ENCODE data around the gene HSD17B1. TPM values are rescaled to one million over a fixed set of nuclear protein-coding genes. Genes with fewer than 3 reads are reported as not detected.

Gene HSD17B1
- polyA plus RNA-seq, 2 donors: 4.0 to 9.0 TPM

DNA sequence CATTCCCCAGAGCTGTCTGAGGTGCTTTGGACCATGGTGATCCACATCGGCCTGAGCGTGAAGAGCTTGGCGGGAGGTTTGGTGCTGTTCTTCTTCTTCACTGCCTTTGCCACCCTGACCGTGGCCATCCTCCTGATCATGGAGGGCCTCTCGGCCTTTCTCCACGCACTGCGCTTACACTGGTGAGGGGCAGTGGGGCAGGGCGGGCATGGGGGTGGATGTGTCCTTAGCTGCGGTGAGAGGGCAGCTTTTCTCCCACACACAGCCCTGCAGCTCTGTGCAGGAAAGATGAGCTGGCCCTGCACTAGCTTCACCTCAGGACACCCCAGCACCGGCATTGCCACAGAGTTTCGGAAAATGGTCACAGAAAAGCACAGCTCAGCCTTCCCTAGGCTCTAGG is 38.4 kb upstream of the HSD17B1 start:
- 95 to 97% methylated on average over 11 of the region's 11 CpGs for WGBS, 2 donors
- no peak overlapping the region for H3K27ac ChIP-seq (ENCODE audit: low read depth in 2 of 2, low read length in 1 of 2)

DNA sequence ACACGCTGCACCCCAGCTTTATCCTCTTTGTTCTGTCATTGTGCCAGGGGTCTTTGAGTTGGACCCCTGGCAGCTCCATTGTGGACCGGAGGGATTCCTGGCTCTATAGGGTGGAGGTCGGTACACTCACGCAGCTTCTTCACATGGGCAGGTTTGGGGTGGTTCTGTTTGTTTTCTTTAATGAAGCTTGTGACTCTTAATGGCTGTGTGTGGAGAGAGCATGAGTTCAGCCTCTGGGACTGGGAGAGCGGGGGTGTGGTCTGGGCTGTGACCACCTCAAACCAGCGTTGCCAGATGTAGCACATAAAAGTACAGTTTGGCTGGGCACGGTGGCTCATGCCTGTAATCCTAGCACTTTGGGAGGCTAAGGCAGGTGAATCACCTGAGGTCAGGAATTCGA is 37.9 kb upstream of the HSD17B1 start:
- Histone ChIP-seq H3K27ac (ENCODE audit: low read depth in 2 of 2, low read length in 1 of 2) (peak overlapping the region in 1 of 2 donors; percentile 29), H3K36me3 (ENCODE audit: control insufficient read depth in 2 of 2, insufficient read depth in 2 of 2, low read length in 1 of 2) (peaks cover 11 to 13% of the 10 kb centered on the region in 2 donors), H3K4me1 (ENCODE audit: control insufficient read depth in 2 of 2, insufficient read depth in 2 of 2, low read length in 1 of 2) (peaks cover 4 to 17% of the 10 kb centered on the region in 2 donors)

More for the DNA sequence above, 38.4 kb upstream of the HSD17B1 start:
- Histone ChIP-seq H3K9me3 (ENCODE audit: control insufficient read depth in 2 of 2, insufficient read depth in 1 of 2, low read depth in 1 of 2, low read length in 1 of 2) (no peaks in the 10 kb centered on the region), H3K36me3 (ENCODE audit: control insufficient read depth in 2 of 2, insufficient read depth in 2 of 2, low read length in 1 of 2) (peaks cover 12 to 13% of the 10 kb centered on the region in 2 donors), H3K4me3 (ENCODE audit: low read depth in 1 of 2, low read length in 2 of 2) (no peak overlapping the region), H3K4me1 (ENCODE audit: control insufficient read depth in 2 of 2, insufficient read depth in 2 of 2, low read length in 1 of 2) (peaks cover 8 to 11% of the 10 kb centered on the region in 2 donors), H3K27me3 (ENCODE audit: control insufficient read depth in 1 of 2, insufficient read depth in 2 of 2, low read length in 2 of 2) (no peaks in the 10 kb centered on the region)

DNA sequence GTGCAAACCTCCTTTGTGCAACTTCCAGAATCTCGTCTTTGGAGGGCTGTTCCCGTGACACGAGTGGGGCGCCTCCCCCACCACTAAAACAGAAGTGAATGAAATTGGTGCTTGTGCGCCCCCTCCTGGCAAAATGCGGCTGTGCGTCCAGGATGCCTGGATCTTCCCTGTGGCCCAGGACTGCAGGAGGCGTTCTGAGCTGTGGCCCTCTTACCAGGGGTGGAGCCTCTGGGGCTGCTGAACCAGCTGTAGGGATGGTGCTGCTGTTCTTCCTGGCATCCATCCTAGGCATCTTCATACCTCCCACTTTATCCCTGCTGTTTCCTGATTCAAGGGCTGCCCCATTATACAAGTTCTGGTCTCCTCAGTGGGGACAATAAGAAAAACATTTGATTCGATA is 35.2 kb upstream of the HSD17B1 start:
- Histone ChIP-seq H3K27ac (ENCODE audit: low read depth in 2 of 2, low read length in 1 of 2) (peak overlapping the region; percentile 75 to 87), H3K27me3 (ENCODE audit: control insufficient read depth in 1 of 2, insufficient read depth in 2 of 2, low read length in 2 of 2) (no peaks in the 10 kb centered on the region), H3K36me3 (ENCODE audit: control insufficient read depth in 2 of 2, insufficient read depth in 2 of 2, low read length in 1 of 2) (peaks cover 9 to 15% of the 10 kb centered on the region in 2 donors), H3K4me3 (ENCODE audit: low read depth in 1 of 2, low read length in 2 of 2) (no peak overlapping the region), H3K4me1 (ENCODE audit: control insufficient read depth in 2 of 2, insufficient read depth in 2 of 2, low read length in 1 of 2) (peaks cover 4 to 25% of the 10 kb centered on the region in 2 donors), H3K9me3 (ENCODE audit: control insufficient read depth in 2 of 2, insufficient read depth in 1 of 2, low read depth in 1 of 2, low read length in 1 of 2) (no peaks in the 10 kb centered on the region)
- 8 to 12% methylated on average over 9 of the region's 9 CpGs for WGBS, 2 donors

More for the DNA sequence above, 37.9 kb upstream of the HSD17B1 start:
- no peaks in the 10 kb centered on the region for H3K27me3 ChIP-seq (ENCODE audit: control insufficient read depth in 1 of 2, insufficient read depth in 2 of 2, low read length in 2 of 2)
- H3K9me3 ChIP-seq (ENCODE audit: control insufficient read depth in 2 of 2, insufficient read depth in 1 of 2, low read depth in 1 of 2, low read length in 1 of 2): no peaks in the 10 kb centered on the region
- 82 to 85% methylated on average over 8 of the region's 8 CpGs for WGBS, 2 donors
- no peak overlapping the region for H3K4me3 ChIP-seq (ENCODE audit: low read depth in 1 of 2, low read length in 2 of 2)

DNA sequence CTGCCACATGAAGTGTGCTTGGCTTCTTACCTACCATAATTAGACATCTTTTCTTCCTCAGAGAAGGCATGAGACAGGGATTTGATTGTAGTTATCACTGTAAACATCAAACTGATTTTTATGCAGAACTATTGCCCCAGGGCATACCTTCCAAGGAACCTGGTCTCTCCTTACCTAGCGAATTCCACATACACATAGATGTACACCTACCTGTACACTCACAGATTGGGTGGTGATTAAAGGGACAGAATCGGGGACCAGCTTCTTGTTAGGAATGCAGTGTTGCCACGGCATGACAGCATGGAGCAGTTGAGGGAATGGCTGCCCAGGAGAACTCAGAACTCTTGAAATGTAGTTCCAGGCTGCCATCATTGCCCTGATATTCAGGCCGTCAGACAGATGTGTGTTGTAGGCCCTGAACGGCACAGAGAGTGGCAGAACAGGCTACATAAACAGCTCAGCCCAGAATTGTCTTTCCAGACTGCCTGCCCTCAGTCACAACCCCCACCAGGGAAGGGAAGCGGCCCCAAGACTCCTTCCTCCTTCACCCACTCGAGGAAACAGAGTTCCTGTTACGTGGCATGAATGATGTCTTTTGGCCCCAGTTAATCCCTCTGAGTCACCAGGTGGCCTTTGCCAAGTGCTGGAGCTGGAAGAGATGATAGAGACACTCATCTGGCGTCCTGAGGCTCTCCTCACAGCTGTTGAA is 34.5 kb upstream of the HSD17B1 start:
- Histone ChIP-seq H3K4me3 (ENCODE audit: low read depth in 1 of 2, low read length in 2 of 2) (no peak overlapping the region), H3K36me3 (ENCODE audit: control insufficient read depth in 2 of 2, insufficient read depth in 2 of 2, low read length in 1 of 2) (peaks cover 9 to 20% of the 10 kb centered on the region in 2 donors)
- 18 to 26% methylated on average over 9 of the region's 9 CpGs for WGBS, 2 donors

DNA sequence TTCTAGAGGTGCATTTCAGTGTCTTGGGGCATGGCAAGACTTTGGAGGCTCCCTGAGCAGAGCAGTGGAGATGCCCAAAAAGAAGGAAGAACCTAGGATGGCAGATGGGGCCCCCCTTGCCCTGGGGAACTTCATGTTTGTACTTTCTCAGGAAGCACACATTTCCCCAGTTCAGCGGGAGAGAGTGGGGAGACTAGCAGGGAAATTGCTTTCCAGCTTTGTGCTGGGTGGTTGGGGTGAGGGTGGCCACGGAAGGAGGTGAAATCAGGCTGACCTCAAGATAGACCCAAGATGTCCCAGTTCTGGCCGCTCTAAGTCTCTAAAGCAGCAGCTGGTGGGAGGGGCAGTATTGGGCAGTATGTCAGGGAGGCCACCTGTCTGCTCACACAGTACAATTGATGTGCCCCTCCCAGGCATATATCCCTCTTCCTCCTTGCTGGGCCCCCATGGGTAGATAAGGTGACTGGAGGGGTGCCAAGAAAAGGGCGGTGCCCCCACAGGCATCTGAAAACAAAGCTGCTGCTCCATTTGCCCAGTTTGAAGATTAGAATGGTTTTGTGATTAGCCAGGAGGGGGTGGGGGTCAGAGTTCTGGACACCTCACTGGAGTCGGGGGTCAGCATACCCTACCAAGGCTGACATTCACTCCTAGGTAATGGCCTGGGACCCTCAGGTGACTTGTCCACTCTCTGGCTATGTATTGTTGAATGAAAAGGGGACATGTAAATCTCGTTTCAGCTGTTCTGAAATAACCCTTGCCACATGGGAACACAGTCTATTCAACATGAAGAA is 33.8 kb upstream of the HSD17B1 start:
- Histone ChIP-seq H3K27me3 (ENCODE audit: control insufficient read depth in 1 of 2, insufficient read depth in 2 of 2, low read length in 2 of 2) (no peaks in the 10 kb centered on the region), H3K27ac (ENCODE audit: low read depth in 2 of 2, low read length in 1 of 2) (peak overlapping the region; percentile 87 to 97), H3K4me1 (ENCODE audit: control insufficient read depth in 2 of 2, insufficient read depth in 2 of 2, low read length in 1 of 2) (peaks cover 4 to 25% of the 10 kb centered on the region in 2 donors), H3K36me3 (ENCODE audit: control insufficient read depth in 2 of 2, insufficient read depth in 2 of 2, low read length in 1 of 2) (peaks cover 9 to 20% of the 10 kb centered on the region in 2 donors), H3K9me3 (ENCODE audit: control insufficient read depth in 2 of 2, insufficient read depth in 1 of 2, low read depth in 1 of 2, low read length in 1 of 2) (no peaks in the 10 kb centered on the region), H3K4me3 (ENCODE audit: low read depth in 1 of 2, low read length in 2 of 2) (no peak overlapping the region)
- 34 to 38% methylated on average over 6 of the region's 6 CpGs for WGBS, 2 donors

More for the DNA sequence above, 34.5 kb upstream of the HSD17B1 start:
- Histone ChIP-seq H3K9me3 (ENCODE audit: control insufficient read depth in 2 of 2, insufficient read depth in 1 of 2, low read depth in 1 of 2, low read length in 1 of 2) (no peaks in the 10 kb centered on the region), H3K27ac (ENCODE audit: low read depth in 2 of 2, low read length in 1 of 2) (peak overlapping the region; percentile 87 to 97), H3K4me1 (ENCODE audit: control insufficient read depth in 2 of 2, insufficient read depth in 2 of 2, low read length in 1 of 2) (peaks cover 4 to 25% of the 10 kb centered on the region in 2 donors), H3K27me3 (ENCODE audit: control insufficient read depth in 1 of 2, insufficient read depth in 2 of 2, low read length in 2 of 2) (no peaks in the 10 kb centered on the region)

DNA sequence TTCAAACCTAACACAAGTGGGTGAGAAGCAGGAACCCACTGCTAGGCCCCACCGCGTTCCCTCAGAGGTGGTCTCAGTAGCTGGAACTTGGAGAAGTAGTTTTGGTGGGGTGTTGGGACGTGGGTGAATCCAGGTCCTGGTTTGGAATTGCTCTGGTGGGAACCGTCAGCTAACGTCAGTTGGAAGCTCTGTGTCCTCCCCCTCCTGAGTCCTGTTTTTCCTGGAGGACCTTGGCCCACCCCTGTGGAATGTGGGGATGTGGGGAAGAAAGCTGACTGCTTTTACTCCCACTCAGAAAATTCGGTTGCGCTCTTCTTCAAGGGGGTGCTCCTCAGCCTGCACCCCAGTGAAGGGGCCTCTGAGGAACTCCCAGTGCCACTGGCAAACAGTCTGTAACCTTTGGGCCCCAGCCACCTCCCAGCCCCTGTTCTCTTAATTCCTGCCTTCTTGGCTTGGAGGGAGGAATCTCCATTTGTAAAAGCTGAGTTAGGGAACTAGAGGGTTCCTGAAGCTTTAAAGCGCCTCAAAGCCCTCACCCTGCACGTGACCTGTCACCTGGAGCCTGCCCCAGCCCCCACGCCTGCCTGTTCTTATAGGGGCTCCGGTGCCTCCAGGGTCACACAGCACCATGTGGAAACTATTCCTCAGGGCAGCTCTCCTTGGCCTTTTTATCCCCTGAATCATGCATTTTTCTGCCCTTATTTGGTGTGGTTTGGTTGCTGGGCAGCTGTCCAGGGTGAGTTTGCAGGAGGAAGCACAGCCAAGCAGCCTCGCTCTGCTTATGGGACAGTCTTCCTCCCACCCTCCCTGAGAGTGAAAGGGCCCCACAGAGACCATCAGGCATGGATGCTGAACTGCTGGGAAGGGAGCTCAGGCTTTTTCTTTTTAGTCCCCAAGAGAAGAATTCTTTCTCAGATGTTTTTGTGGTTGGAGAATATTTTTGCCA is 32.9 kb upstream of the HSD17B1 start:
- Histone ChIP-seq H3K27me3 (ENCODE audit: control insufficient read depth in 1 of 2, insufficient read depth in 2 of 2, low read length in 2 of 2) (no peaks in the 10 kb centered on the region), H3K27ac (ENCODE audit: low read depth in 2 of 2, low read length in 1 of 2) (peak overlapping the region; percentile 87 to 97), H3K4me1 (ENCODE audit: control insufficient read depth in 2 of 2, insufficient read depth in 2 of 2, low read length in 1 of 2) (peaks cover 4 to 25% of the 10 kb centered on the region in 2 donors), H3K36me3 (ENCODE audit: control insufficient read depth in 2 of 2, insufficient read depth in 2 of 2, low read length in 1 of 2) (peaks cover 5 to 12% of the 10 kb centered on the region in 2 donors), H3K9me3 (ENCODE audit: control insufficient read depth in 2 of 2, insufficient read depth in 1 of 2, low read depth in 1 of 2, low read length in 1 of 2) (no peaks in the 10 kb centered on the region), H3K4me3 (ENCODE audit: low read depth in 1 of 2, low read length in 2 of 2) (no peak overlapping the region)
- WGBS, 2 donors: 41 to 46% methylated on average over 12 of the region's 12 CpGs

DNA sequence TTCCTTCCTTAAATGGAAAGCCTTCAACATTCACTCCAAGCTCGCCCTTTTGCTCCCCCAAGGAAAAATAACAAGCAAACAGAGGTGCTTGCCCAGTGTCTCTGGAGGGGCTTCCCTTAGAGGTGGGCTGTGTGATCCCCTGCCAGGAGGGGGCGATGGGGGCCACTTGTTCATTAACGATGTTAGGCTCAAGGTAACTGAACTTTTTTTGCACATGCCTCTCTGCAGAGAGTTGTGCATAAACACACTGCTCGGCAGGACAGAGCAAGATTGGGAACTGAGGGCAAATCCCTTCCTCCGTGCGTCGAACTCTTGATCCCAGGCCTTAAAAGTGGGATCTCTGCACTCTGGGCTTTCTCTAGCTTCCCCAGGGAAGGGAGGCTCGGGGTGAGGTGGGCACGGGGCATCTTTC is 32.2 kb upstream of the HSD17B1 start:
- H3K4me3 ChIP-seq (ENCODE audit: low read depth in 1 of 2, low read length in 2 of 2): no peak overlapping the region

DNA sequence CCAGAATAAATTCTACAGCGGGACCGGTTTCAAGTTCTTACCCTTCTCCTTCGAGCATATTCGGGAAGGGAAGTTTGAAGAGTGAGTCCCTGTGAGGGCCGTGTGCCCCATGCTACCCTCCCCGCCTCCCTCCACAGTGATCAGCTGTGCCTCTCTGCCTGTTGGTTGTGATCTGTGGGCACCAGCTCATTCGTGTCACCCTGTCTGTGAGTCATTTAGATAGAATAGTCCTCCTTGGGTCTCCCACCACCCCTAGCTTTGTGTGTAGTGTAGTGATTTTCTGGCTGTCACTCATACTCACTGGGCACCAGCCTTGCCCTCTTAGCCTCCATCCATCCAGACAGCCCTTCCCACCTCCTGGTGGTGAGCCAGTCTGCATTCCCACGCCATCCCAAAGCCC is 31.7 kb upstream of the HSD17B1 start:
- no peaks in the 10 kb centered on the region for H3K9me3 ChIP-seq (ENCODE audit: control insufficient read depth in 2 of 2, insufficient read depth in 1 of 2, low read depth in 1 of 2, low read length in 1 of 2)
- H3K27me3 ChIP-seq (ENCODE audit: control insufficient read depth in 1 of 2, insufficient read depth in 2 of 2, low read length in 2 of 2): no peaks in the 10 kb centered on the region
- peak overlapping the region; percentile 87 to 88 for H3K27ac ChIP-seq (ENCODE audit: low read depth in 2 of 2, low read length in 1 of 2)
- WGBS, 2 donors: 70 to 71% methylated on average over 8 of the region's 8 CpGs
- H3K4me1 ChIP-seq (ENCODE audit: control insufficient read depth in 2 of 2, insufficient read depth in 2 of 2, low read length in 1 of 2): peaks cover 4 to 25% of the 10 kb centered on the region in 2 donors
- peaks cover 4 to 12% of the 10 kb centered on the region in 2 donors for H3K36me3 ChIP-seq (ENCODE audit: control insufficient read depth in 2 of 2, insufficient read depth in 2 of 2, low read length in 1 of 2)
- no peak overlapping the region for H3K4me3 ChIP-seq (ENCODE audit: low read depth in 1 of 2, low read length in 2 of 2)

More for the DNA sequence above, 32.2 kb upstream of the HSD17B1 start:
- no peaks in the 10 kb centered on the region for H3K27me3 ChIP-seq (ENCODE audit: control insufficient read depth in 1 of 2, insufficient read depth in 2 of 2, low read length in 2 of 2)
- peak overlapping the region; percentile 87 to 88 for H3K27ac ChIP-seq (ENCODE audit: low read depth in 2 of 2, low read length in 1 of 2)
- no peaks in the 10 kb centered on the region for H3K9me3 ChIP-seq (ENCODE audit: control insufficient read depth in 2 of 2, insufficient read depth in 1 of 2, low read depth in 1 of 2, low read length in 1 of 2)
- peaks cover 4 to 25% of the 10 kb centered on the region in 2 donors for H3K4me1 ChIP-seq (ENCODE audit: control insufficient read depth in 2 of 2, insufficient read depth in 2 of 2, low read length in 1 of 2)
- 51% methylated on average over 9 of the region's 9 CpGs for WGBS, 2 donors
- H3K36me3 ChIP-seq (ENCODE audit: control insufficient read depth in 2 of 2, insufficient read depth in 2 of 2, low read length in 1 of 2): peaks cover 5 to 12% of the 10 kb centered on the region in 2 donors
